H9 (cell line): ENCODE data around the gene LORICRIN. TPM values are rescaled to one million over a fixed set of nuclear protein-coding genes. Genes with fewer than 3 reads are reported as not detected.

Experiments
- DNase-seq: peaks from one replicate; pipeline ENCODE4 v3.0.0-alpha.2; 2017
- H2AFZ ChIP-seq: one replicate; pipeline ENCODE4 v1.6.1; 2013; ENCODE audit warnings: mild to moderate bottlenecking, low read length, control low read depth, moderate library complexity
- H2AK5ac ChIP-seq: 2 replicates; pipeline ENCODE4 v1.6.1; 2013; ENCODE audit warnings: low read length, control low read depth, mixed read lengths; ENCODE audit not compliant: insufficient read length
- H2BK120ac ChIP-seq: one replicate; pipeline ENCODE4 v1.6.1; 2013; ENCODE audit warnings: low read depth, mild to moderate bottlenecking, low read length, control low read depth, inconsistent platforms; ENCODE audit not compliant: poor library complexity, severe bottlenecking
- H2BK12ac ChIP-seq: 2 replicates; pipeline ENCODE4 v1.6.1; 2013; ENCODE audit warnings: low read length, control low read depth, mixed read lengths, low read depth; ENCODE audit not compliant: insufficient read length
- H2BK15ac ChIP-seq: 2 replicates; pipeline ENCODE4 v1.6.1; 2013; ENCODE audit warnings: low read depth, low read length, control low read depth
- H2BK20ac ChIP-seq: one replicate; pipeline ENCODE4 v1.6.1; 2013; ENCODE audit warnings: low read depth, mild to moderate bottlenecking, low read length, control low read depth, inconsistent platforms; ENCODE audit not compliant: poor library complexity, severe bottlenecking
- H2BK5ac ChIP-seq: 2 replicates; pipeline ENCODE4 v1.6.1; 2013; ENCODE audit warnings: low read length, control low read depth, mixed read lengths; ENCODE audit not compliant: insufficient read length
- H3K14ac ChIP-seq: 2 replicates; pipeline ENCODE4 v1.6.1; 2013; ENCODE audit warnings: low read length, control low read depth; ENCODE audit not compliant: insufficient read depth
- H3K18ac ChIP-seq: 2 replicates; pipeline ENCODE4 v1.6.1; 2013; ENCODE audit warnings: low read depth, mild to moderate bottlenecking, mixed read lengths, low read length, control low read depth; ENCODE audit not compliant: insufficient read length
- H3K23ac ChIP-seq: 2 replicates; pipeline ENCODE4 v1.6.1; 2013; ENCODE audit warnings: low read length, control low read depth, mixed read lengths, low read depth; ENCODE audit not compliant: insufficient read length
- H3K23me2 ChIP-seq: 2 replicates; pipeline ENCODE4 v1.6.1; 2013; ENCODE audit warnings: low read depth, mild to moderate bottlenecking, mixed read lengths, low read length, control low read depth; ENCODE audit not compliant: insufficient read length, poor library complexity, severe bottlenecking
- H3K27ac ChIP-seq: 2 replicates; pipeline ENCODE4 v1.5.1; 2013; ENCODE audit warnings: low read length, control low read depth, mixed read lengths, low read depth; ENCODE audit not compliant: insufficient read length
- H3K27me3 ChIP-seq: 2 replicates; pipeline ENCODE4 v1.6.1; 2013; ENCODE audit warnings: low read length, control low read depth, inconsistent platforms; ENCODE audit not compliant: insufficient read depth
- H3K4ac ChIP-seq: 2 replicates; pipeline ENCODE4 v1.6.1; 2013; ENCODE audit warnings: low read depth, mild to moderate bottlenecking, control low read depth, inconsistent platforms, low read length, moderate library complexity
- H3K4me1 ChIP-seq: 2 replicates; pipeline ENCODE4 v1.6.1; 2013; ENCODE audit warnings: low read length, control low read depth, inconsistent platforms; ENCODE audit not compliant: insufficient read depth
- H3K4me2 ChIP-seq: 2 replicates; pipeline ENCODE4 v1.6.1; 2013; ENCODE audit warnings: low read length, control low read depth, mixed read lengths; ENCODE audit not compliant: insufficient read length, insufficient read depth
- H3K56ac ChIP-seq: 2 replicates; pipeline ENCODE4 v1.6.1; 2013; ENCODE audit warnings: low read depth, mild to moderate bottlenecking, mixed read lengths, low read length, control low read depth; ENCODE audit not compliant: insufficient read length
- H3K79me1 ChIP-seq: 2 replicates; pipeline ENCODE4 v1.6.1; 2013; ENCODE audit warnings: low read depth, mild to moderate bottlenecking, moderate library complexity, low read length, control low read depth, inconsistent platforms; ENCODE audit not compliant: insufficient read depth, poor library complexity, severe bottlenecking
- H3K79me2 ChIP-seq: 2 replicates; pipeline ENCODE4 v1.6.1; 2013; ENCODE audit warnings: low read length, control low read depth, inconsistent platforms; ENCODE audit not compliant: insufficient read depth
- H3K9ac ChIP-seq: 2 replicates; pipeline ENCODE4 v1.6.1; 2013; ENCODE audit warnings: low read length, control low read depth, mixed read lengths; ENCODE audit not compliant: insufficient read length; ENCODE audit errors: extremely low read depth
- H3K9me3 ChIP-seq: one replicate; pipeline ENCODE4 v1.6.1; 2013; ENCODE audit warnings: low read depth, low read length, inconsistent platforms; ENCODE audit not compliant: control insufficient read depth
- H3T11ph ChIP-seq: one replicate; pipeline ENCODE4 v1.6.1; 2013; ENCODE audit warnings: mild to moderate bottlenecking, low read length, control low read depth, inconsistent platforms
- H4K20me1 ChIP-seq: one replicate; pipeline ENCODE4 v1.6.1; 2013; ENCODE audit not compliant: control insufficient read depth, insufficient read length, insufficient read depth
- H4K5ac ChIP-seq: 2 replicates; pipeline ENCODE4 v1.6.1; 2013; ENCODE audit warnings: low read depth, mild to moderate bottlenecking, mixed read lengths, low read length, control low read depth; ENCODE audit not compliant: insufficient read length
- H4K8ac ChIP-seq: replicated peaks from 2 replicates; pipeline ENCODE4 v1.6.1; 2013; ENCODE audit warnings: low read length, control low read depth, mixed read lengths, low read depth; ENCODE audit not compliant: insufficient read length
- H4K91ac ChIP-seq: 2 replicates; pipeline ENCODE4 v1.6.1; 2013; ENCODE audit warnings: low read depth, mild to moderate bottlenecking, moderate library complexity, mixed read lengths, low read length, control low read depth; ENCODE audit not compliant: insufficient read length
- H3K27ac Mint-ChIP-seq, 3 experiments: 2 replicates in 2 of 3; 3 replicates in 1 of 3; pipeline ENCODE4 v1.8.0; 2020 to 2021; ENCODE audit warnings: mixed read lengths in 3 of 3, mild to moderate bottlenecking in 1 of 3, moderate library complexity in 1 of 3
- H3K27me3 Mint-ChIP-seq: 2 replicates; pipeline ENCODE4 v1.8.0; 2021; ENCODE audit warnings: low read depth, mild to moderate bottlenecking, moderate library complexity, mixed read lengths
- H3K36me3 Mint-ChIP-seq, 3 experiments: 2 replicates in 2 of 3; 3 replicates in 1 of 3; pipeline ENCODE4 v1.8.0; 2020 to 2021; ENCODE audit warnings: low read depth in 3 of 3, mixed read lengths in 3 of 3; ENCODE audit not compliant: insufficient read depth in 1 of 3
- H3K4me1 Mint-ChIP-seq, 2 experiments: 2 replicates each; pipeline ENCODE4 v1.8.0; 2020; ENCODE audit warnings: mixed read lengths in 2 of 2
- H3K4me3 Mint-ChIP-seq, 2 experiments: 2 replicates in 1 of 2; 3 replicates in 1 of 2; pipeline ENCODE4 v1.8.0; 2020 to 2021; ENCODE audit warnings: mild to moderate bottlenecking in 2 of 2, mixed read lengths in 2 of 2, moderate library complexity in 1 of 2
- H3K9me3 Mint-ChIP-seq, 2 experiments: 2 replicates in 1 of 2; 3 replicates in 1 of 2; pipeline ENCODE4 v1.8.0; 2020; ENCODE audit warnings: mild to moderate bottlenecking in 2 of 2, mixed read lengths in 2 of 2, moderate library complexity in 1 of 2
- WGBS: extraction: QIAGEN DNeasy Blood & Tissue Kit; methylation state at CpG from one replicate; pipeline ENCODE4 v1.1.7; 2013; ENCODE audit warnings: missing lambda C conversion rate, low lambda C conversion rate, mixed read lengths; ENCODE audit not compliant: insufficient read length; ENCODE audit errors: extremely low coverage; 5-methylcytosine and 5-hydroxymethylcytosine counted together
- total RNA-seq: library from RNA; stranded (reverse); gene quantifications from 2 replicates; pipeline ENCODE4 v1.2.1, GENCODE V29; 2021
- TF ChIP-seq, protein P1 (sequence below): fragments of 200-600 bp; sonication (generic); conservative IDR thresholded peaks from 3 replicates; pipeline ENCODE4 v1.8.0; 2021; ENCODE audit warnings: antibody characterized with exemption, mild to moderate bottlenecking

Gene LORICRIN
- total RNA-seq, 1 experiment from 2014 or later = not detected

GRCh38 chr1:153248176-153248879 is 11.2 kb upstream of the LORICRIN start:
- no peak overlapping the region for H3K27ac Mint-ChIP-seq
- WGBS = no CpG with 5 or more reads among the region's 5 CpGs
- Histone ChIP-seq H3T11ph (no peak overlapping the region), H3K9ac (no peak overlapping the region), H4K8ac (no peak overlapping the region), H2BK12ac (no peak overlapping the region), H4K91ac (no peak overlapping the region), H3K27me3 (no peaks in the 10 kb centered on the region), H3K23me2 (peaks cover 4% of the 10 kb centered on the region), H4K5ac (no peak overlapping the region), H2BK5ac (no peak overlapping the region), H3K4ac (no peak overlapping the region), H3K18ac (no peak overlapping the region), H2BK20ac (no peak overlapping the region), H3K27ac (no peak overlapping the region), H3K56ac (no peak overlapping the region), H2BK120ac (no peak overlapping the region), H3K14ac (no peak overlapping the region), H3K79me1 (no peaks in the 10 kb centered on the region), H2AK5ac (no peak overlapping the region), H3K23ac (no peak overlapping the region), H2AFZ (no peak overlapping the region), H3K9me3 (no peaks in the 10 kb centered on the region), H3K4me1 (no peaks in the 10 kb centered on the region), H3K4me2 (no peak overlapping the region), H2BK15ac (no peak overlapping the region), H3K79me2 (no peaks in the 10 kb centered on the region), H4K20me1 (peaks cover 7% of the 10 kb centered on the region)
- TF ChIP-seq, protein P1, sequence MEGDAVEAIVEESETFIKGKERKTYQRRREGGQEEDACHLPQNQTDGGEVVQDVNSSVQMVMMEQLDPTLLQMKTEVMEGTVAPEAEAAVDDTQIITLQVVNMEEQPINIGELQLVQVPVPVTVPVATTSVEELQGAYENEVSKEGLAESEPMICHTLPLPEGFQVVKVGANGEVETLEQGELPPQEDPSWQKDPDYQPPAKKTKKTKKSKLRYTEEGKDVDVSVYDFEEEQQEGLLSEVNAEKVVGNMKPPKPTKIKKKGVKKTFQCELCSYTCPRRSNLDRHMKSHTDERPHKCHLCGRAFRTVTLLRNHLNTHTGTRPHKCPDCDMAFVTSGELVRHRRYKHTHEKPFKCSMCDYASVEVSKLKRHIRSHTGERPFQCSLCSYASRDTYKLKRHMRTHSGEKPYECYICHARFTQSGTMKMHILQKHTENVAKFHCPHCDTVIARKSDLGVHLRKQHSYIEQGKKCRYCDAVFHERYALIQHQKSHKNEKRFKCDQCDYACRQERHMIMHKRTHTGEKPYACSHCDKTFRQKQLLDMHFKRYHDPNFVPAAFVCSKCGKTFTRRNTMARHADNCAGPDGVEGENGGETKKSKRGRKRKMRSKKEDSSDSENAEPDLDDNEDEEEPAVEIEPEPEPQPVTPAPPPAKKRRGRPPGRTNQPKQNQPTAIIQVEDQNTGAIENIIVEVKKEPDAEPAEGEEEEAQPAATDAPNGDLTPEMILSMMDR = no peak
- peaks cover 0 to 7% (median 0%) of the 10 kb centered on the region in 3 experiments; a peak in 2 of 7 replicates for H3K36me3 Mint-ChIP-seq
- H3K4me1 Mint-ChIP-seq = no peaks in the 10 kb centered on the region
- H3K27me3 Mint-ChIP-seq = peaks cover 15% of the 10 kb centered on the region
- no peak for DNase-seq
- no peak overlapping the region for H3K4me3 Mint-ChIP-seq
- peaks cover 8 to 19% of the 10 kb centered on the region in 2 experiments; a peak in 4 of 5 replicates for H3K9me3 Mint-ChIP-seq
